Measurements from ENCODE around the gene COA1.

Gene COA1

DNA sequence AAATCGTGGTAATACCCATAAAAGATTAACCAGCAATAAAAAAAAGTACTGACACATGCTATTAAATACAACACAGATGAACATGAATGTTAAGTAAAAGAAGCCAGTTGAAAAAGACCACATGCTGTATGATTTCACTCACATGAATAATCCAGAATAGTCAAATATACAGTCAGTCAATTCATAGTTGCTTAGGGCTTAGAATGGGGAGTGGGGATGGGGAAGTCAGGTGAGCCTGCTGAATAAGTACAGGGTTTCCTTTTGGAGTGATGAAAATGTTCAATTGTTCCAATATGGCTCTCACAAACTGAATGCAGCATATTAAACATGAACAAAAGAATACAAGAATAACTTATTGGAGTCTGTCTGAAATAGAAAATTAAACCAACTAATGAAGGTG, 1.8 kb downstream of the COA1 start:
- no peak for DNase-seq (ENCODE audit: extremely low spot score)
- CTCF ChIA-PET: no interaction called here
- TF ChIP-seq, protein P1, sequence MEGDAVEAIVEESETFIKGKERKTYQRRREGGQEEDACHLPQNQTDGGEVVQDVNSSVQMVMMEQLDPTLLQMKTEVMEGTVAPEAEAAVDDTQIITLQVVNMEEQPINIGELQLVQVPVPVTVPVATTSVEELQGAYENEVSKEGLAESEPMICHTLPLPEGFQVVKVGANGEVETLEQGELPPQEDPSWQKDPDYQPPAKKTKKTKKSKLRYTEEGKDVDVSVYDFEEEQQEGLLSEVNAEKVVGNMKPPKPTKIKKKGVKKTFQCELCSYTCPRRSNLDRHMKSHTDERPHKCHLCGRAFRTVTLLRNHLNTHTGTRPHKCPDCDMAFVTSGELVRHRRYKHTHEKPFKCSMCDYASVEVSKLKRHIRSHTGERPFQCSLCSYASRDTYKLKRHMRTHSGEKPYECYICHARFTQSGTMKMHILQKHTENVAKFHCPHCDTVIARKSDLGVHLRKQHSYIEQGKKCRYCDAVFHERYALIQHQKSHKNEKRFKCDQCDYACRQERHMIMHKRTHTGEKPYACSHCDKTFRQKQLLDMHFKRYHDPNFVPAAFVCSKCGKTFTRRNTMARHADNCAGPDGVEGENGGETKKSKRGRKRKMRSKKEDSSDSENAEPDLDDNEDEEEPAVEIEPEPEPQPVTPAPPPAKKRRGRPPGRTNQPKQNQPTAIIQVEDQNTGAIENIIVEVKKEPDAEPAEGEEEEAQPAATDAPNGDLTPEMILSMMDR (IDR thresholded peaks at IDR 0.05; ENCODE audit: control extremely low read depth, extremely low read depth, low read depth, missing control alignments): no peak
- POLR2A ChIA-PET: no interaction called here

DNA sequence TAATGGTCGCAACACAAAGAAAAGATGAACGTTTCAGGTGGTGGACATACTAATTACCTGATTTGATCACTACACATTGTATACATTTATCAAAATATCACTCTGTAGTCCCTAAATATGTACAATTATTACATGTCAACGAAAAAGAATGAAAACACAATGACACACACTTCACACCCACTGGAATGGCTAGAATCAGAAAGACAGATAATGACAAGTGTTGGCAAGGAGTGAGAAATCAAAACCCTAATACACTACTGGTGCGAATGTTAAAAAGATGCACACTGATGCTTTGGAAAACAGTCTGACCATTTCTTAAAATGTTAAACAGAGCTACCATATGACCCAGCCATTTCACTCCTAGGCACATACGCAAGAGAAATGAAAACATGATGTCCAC, 2.3 kb downstream of the COA1 start:
- POLR2A ChIA-PET: no interaction called here
- TF ChIP-seq, protein P1 (IDR thresholded peaks at IDR 0.05; ENCODE audit: control extremely low read depth, extremely low read depth, low read depth, missing control alignments): no peak
- CTCF ChIA-PET: no interaction called here
- DNase-seq (ENCODE audit: extremely low spot score): no peak

DNA sequence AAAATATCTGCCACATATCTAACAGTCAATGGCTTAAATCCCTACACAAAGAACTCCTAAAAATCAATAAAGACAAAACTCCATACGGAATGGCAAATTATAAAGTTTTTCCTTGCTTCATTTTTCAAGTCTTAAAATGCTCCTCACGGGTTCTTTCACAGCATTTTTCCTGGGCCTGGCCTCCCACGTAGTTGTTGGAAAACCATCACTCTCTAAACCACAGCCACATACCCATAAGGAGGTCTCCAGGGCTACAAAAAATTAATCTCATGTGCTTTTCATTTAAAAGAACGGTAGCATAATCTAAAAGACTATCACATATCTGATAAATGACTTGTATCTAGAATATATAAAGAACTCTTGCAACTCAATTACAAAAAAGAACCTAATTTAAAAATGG, 2.9 kb downstream of the COA1 start:
- DNase-seq (ENCODE audit: extremely low spot score): no peak
- ChIA-PET CTCF (interaction anchor here (1.3 kb wide), 1 partner anchor 144 kb away, joined by 14 read pairs; the partner anchor contains the start of gene STK17A), POLR2A (no interaction called here)
- TF ChIP-seq, protein P1 (IDR thresholded peaks at IDR 0.05; ENCODE audit: control extremely low read depth, extremely low read depth, low read depth, missing control alignments): no peak

DNA sequence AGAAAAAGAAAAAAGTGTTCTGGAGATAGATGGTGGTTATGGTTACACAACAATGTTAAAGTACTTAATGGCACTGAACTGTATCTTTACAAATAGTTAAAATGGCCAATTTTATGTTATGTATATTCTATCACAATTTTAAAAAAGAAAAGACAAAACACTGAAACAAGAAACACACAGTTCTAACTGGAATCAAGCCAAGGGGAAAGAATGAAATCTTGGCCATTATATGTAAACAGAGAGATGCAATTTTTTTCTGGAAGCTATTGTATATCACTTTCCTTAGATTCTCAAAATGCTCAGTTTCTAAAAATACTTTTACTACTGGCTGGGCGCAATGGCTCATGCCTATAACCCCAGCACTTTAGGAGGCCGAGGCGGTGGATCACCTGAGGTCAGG, 4.1 kb downstream of the COA1 start:
- TF ChIP-seq, protein P1 (IDR thresholded peaks at IDR 0.05; ENCODE audit: control extremely low read depth, extremely low read depth, low read depth, missing control alignments): no peak
- ChIA-PET POLR2A (no interaction called here), CTCF (interaction anchor here (1.0 to 1.3 kb wide), 3 partner anchors 26 to 143 kb away, joined by 3 to 14 read pairs (median 3); partner anchors contain the start of gene STK17A)
- DNase-seq (ENCODE audit: extremely low spot score): no peak

DNA sequence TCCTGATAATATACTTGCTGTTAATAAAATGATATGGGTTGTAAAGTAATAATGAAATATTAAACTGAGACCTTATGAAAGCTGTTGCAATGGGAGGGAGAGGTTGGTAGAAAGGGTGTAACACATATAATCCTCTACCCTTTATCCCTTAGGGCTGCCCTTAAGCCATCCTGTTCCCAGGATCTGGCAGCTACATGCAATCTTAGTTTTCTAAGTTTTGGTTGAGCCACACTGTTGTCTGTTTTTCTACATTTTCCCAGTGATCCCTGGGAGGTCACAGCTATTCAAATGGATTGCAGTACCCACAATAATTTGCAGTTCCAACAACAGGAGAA, 6.3 kb downstream of the COA1 start:
- DNase-seq (ENCODE audit: extremely low spot score): no peak
- TF ChIP-seq, protein P1 (IDR thresholded peaks at IDR 0.05; ENCODE audit: control extremely low read depth, extremely low read depth, low read depth, missing control alignments): no peak
- ChIA-PET POLR2A (no interaction called here), CTCF (interaction anchor here (0.8 to 8.8 kb wide), 7 partner anchors 8 to 140 kb away, joined by 3 to 124 read pairs (median 6); partner anchors contain the start of genes COA1 and STK17A)

DNA sequence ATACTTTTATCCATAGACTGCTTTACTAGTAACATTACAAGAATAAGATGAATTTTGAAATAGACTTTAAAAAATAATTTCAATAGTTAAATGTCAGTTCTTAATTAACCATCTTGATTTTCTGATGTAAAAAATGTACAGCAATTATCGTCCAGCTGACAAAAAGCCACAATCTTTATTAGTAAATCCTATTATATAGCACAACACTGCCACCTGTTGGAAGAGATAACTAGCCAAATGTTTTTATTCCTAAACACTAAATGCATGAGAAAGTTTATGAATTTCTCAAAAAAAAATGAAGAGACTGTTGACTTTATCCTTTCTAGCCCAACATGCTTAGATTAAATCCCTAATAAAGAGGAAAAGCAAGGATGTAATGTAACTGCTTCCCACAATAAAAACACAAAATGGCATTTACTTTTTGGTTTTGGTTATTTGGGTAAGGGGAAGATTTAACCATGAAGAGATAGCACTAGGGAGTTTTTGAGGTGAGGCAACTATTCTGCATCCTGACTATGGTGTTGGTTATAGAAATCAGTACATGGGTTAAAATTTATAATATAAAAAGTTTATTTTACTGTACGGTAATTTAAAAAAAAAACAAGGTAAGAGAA, 8.0 kb downstream of the COA1 start:
- no peak for DNase-seq (ENCODE audit: extremely low spot score)
- TF ChIP-seq, protein P1 (IDR thresholded peaks at IDR 0.05; ENCODE audit: control extremely low read depth, extremely low read depth, low read depth, missing control alignments): peak; percentile 48
- POLR2A ChIA-PET: interaction anchor here (1.9 kb wide), 1 partner anchor 139 kb away, joined by 12 read pairs; the partner anchor contains the start of gene STK17A
- CTCF ChIA-PET: interaction anchor here (0.9 to 8.8 kb wide), 22 partner anchors 8 to 1781 kb away, joined by 3 to 124 read pairs (median 3); partner anchors contain the start of genes COA1 and STK17A

Data from GM10248 (cell line).